Esophagus squamous epithelium (tissue), 5 donors: ENCODE measurements around the gene TIMM21. TPM values are rescaled to one million over a fixed set of nuclear protein-coding genes. Genes with fewer than 3 reads are reported as not detected.

Source experiments
- DNase-seq: peaks from one replicate; lab custom pipeline; 2025; lab: John Stamatoyannopoulos, UW
- H3K27ac ChIP-seq, 4 donors: fragments of 200-600 bp; sonication (generic); one replicate each; pipeline ENCODE4 v1.5.1; 2016 to 2019; ENCODE audit warnings: mild to moderate bottlenecking in 1 of 4
- H3K27me3 ChIP-seq, 4 donors: fragments of 200-600 bp; sonication (generic); 1 replicate in 3 of 4; 2 replicates in 1 of 4; pipeline versions ENCODE4 v1.5.1 to v1.6.0; 2017 to 2021; ENCODE audit warnings: antibody characterized with exemption in 1 of 4
- H3K36me3 ChIP-seq, 3 donors: fragments of 200-600 bp; sonication (generic); one replicate each; pipeline ENCODE4 v1.5.1; 2016 to 2019
- H3K4me1 ChIP-seq, 3 donors: fragments of 200-600 bp; sonication (generic); one replicate each; pipeline ENCODE4 v1.5.1; 2017 to 2019
- H3K4me3 ChIP-seq, 4 donors: fragments of 200-600 bp; sonication (generic); 1 replicate in 3 of 4; 2 replicates in 1 of 4; pipeline ENCODE4 v1.5.1; 2016 to 2019; ENCODE audit warnings: mild to moderate bottlenecking in 2 of 4, moderate library complexity in 1 of 4
- H3K9me3 ChIP-seq, 3 donors: fragments of 200-600 bp; sonication (generic); one replicate each; pipeline ENCODE4 v1.5.1; 2016 to 2019
- CTCF ChIP-seq, 6 experiments: fragments of 450-650 bp in 4 of 6; fragments of 200-600 bp in 2 of 6; sonication (generic) in 2 of 6; IDR thresholded peaks; one replicate each; pipeline ENCODE4 v1.5.1; 2016 to 2019; ENCODE audit warnings: antibody characterized with exemption in 6 of 6, mild to moderate bottlenecking in 4 of 6, moderate library complexity in 4 of 6
- POLR2A ChIP-seq, 4 donors: fragments of 450-650 bp; IDR thresholded peaks; one replicate each; pipeline ENCODE4 v1.6.1; 2017; ENCODE audit warnings: antibody characterized with exemption in 4 of 4, mild to moderate bottlenecking in 4 of 4, moderate library complexity in 3 of 4
- WGBS, 2 donors: methylation state at CpG; one replicate each; pipeline ENCODE4 v1.1.5; 2018; 5-methylcytosine and 5-hydroxymethylcytosine counted together
- intact Hi-C: fragments of 100-400 bp; cut with DNase I; formaldehyde crosslinking; loops from one replicate; pipeline ENCODE4 v1.15.0; 2022
- total RNA-seq, 4 donors: library from RNA; depleted of rRNA; stranded (reverse); fragments of >200 nt; gene quantifications; one replicate each; pipeline ENCODE4 v1.1.0, GENCODE V29; 2016
- donor health status: DM: yes; HTN: yes; CAD: no.

Gene TIMM21
- total RNA-seq, 4 donors from 2014 or later = 26.2 to 53.6 (median 31.2) TPM

DNA sequence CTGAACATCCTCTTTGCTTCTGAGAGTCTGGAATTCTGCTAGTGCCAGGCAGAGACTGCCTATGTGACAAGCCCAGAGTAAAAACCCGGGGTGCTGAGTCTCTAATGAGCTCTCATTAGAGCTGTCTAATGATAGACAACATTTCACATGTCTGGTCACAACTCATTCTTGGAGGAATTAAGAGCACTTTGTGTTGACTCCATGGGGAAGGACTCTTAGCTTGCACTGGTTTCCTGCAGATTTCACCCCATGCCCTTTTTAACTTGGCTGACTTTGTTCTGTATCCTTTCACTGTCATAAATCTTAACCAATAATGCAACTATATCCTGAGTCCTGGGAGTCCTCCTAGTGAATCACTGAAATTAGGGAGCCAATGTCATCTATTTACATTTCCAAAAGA is 34.2 kb upstream of the TIMM21 start:
- 43% methylated on average over 1 of the region's 1 CpG; no CpG with 5 or more reads in 1 of the 2 donors for WGBS, 2 donors
- intact Hi-C loops = no loop called here
- peaks cover 0 to 3% (median 1%) of the 10 kb centered on the region in 3 donors for H3K9me3 ChIP-seq
- H3K4me1 ChIP-seq = no peaks in the 10 kb centered on the region
- DNase-seq = no peak
- TF ChIP-seq POLR2A (IDR thresholded peaks at IDR 0.05) (no peak), CTCF (IDR thresholded peaks at IDR 0.05) (no peak)
- H3K4me3 ChIP-seq = no peak overlapping the region
- H3K27ac ChIP-seq = no peak overlapping the region
- no peaks in the 10 kb centered on the region for H3K27me3 ChIP-seq
- no peaks in the 10 kb centered on the region for H3K36me3 ChIP-seq

GRCh38 chr18:74115046-74115445 is 33.3 kb upstream of the TIMM21 start:
- Histone ChIP-seq H3K27me3 (no peaks in the 10 kb centered on the region), H3K9me3 (peaks cover 0 to 3% (median 0%) of the 10 kb centered on the region in 3 donors), H3K4me3 (no peak overlapping the region), H3K4me1 (no peaks in the 10 kb centered on the region), H3K36me3 (no peaks in the 10 kb centered on the region), H3K27ac (no peak overlapping the region)
- WGBS, 2 donors = 65 to 73% methylated on average over 4 of the region's 4 CpGs
- DNase-seq = no peak
- TF ChIP-seq POLR2A (IDR thresholded peaks at IDR 0.05) (no peak), CTCF (IDR thresholded peaks at IDR 0.05) (no peak)
- intact Hi-C loops = no loop called here

DNA sequence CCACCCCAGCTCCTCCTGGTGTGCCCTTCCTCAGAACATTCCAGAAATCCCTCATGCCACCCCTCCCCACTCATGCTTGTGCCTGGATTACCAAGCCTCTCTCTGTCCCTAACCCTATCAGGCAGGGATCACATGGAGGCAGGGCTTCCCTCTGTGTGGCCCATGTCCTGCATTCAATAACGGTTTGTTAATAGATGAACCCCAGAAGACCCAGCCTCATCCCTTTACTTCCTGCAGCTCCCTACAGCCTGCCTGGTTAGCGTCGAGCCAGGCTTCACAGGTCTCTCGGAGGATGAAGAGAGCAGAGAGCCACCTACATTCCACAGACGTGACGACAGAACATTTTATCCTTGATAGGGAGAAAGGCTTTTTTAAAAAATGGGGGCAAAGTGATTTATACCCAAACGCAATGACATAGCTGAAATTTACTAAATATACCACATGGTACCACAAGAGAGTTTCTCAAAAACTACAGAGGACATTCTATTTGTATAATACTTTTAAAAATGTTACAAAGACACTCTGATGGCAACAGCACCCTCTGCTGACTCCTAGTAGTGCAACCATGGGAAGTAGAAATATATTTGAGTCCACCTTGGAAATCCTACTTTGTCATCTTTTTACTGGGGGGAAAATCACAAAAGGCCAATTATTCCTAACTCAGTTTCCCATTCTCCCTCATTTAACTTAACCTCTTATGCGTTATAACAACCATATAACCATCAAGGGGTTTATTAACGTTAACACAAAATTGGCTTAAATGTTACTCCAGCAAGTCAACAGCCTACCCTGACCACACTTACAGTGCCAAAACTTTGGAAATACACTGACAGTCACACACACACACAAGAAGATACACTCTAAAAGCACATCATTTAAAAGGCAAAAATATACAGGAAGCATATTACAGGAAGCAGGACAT is 31.4 kb upstream of the TIMM21 start:
- no peaks in the 10 kb centered on the region for H3K4me1 ChIP-seq
- WGBS, 2 donors = 41 to 52% methylated on average over 6 to 9 of the region's 9 CpGs
- no peaks in the 10 kb centered on the region for H3K27me3 ChIP-seq
- no peak overlapping the region for H3K4me3 ChIP-seq
- intact Hi-C loops = no loop called here
- DNase-seq = no peak
- H3K36me3 ChIP-seq = no peaks in the 10 kb centered on the region
- H3K9me3 ChIP-seq = peaks cover 0 to 3% (median 0%) of the 10 kb centered on the region in 3 donors
- H3K27ac ChIP-seq = no peak overlapping the region
- TF ChIP-seq POLR2A (IDR thresholded peaks at IDR 0.05) (no peak), CTCF (IDR thresholded peaks at IDR 0.05) (peak in 5 of 6 experiments; percentile 25 to 53 (median 38))

GRCh38 chr18:74123200-74123599 is 25.1 kb upstream of the TIMM21 start:
- WGBS, 2 donors = 85 to 91% methylated on average over 6 of the region's 6 CpGs

More at GRCh38 chr18:74123200-74123599, 25.1 kb upstream of the TIMM21 start:
- H3K27ac ChIP-seq = no peak overlapping the region
- no peak for TF ChIP-seq POLR2A (IDR thresholded peaks at IDR 0.05)
- TF ChIP-seq CTCF (IDR thresholded peaks at IDR 0.05) = no peak
- H3K36me3 ChIP-seq = no peaks in the 10 kb centered on the region
- intact Hi-C loops = no loop called here
- no peaks in the 10 kb centered on the region for H3K9me3 ChIP-seq
- H3K4me1 ChIP-seq = no peaks in the 10 kb centered on the region
- H3K27me3 ChIP-seq = no peaks in the 10 kb centered on the region
- DNase-seq = no peak
- H3K4me3 ChIP-seq = no peak overlapping the region
